ENCODE measurements around the gene SULT1C4.

- TF ChIP-seq CTCF (IDR thresholded peaks at IDR 0.05) (no peak), RAD21 (IDR thresholded peaks at IDR 0.05; ENCODE audit: low read length) (no peak), NFIC (IDR thresholded peaks at IDR 0.05; ENCODE audit: borderline replicate concordance) (no peak)
Observed at GRCh38 chr2:108395155-108395554, 17.4 kb downstream of the SULT1C4 start.
